Lower leg skin (tissue), 3 donors: ENCODE results near the gene ALOX5AP.

Experiments
- CTCF ChIP-seq, 3 donors: fragments of 450-650 bp; IDR thresholded peaks; one replicate each; pipeline ENCODE4 v1.5.1; 2016; ENCODE audit warnings: antibody characterized with exemption in 3 of 3, mild to moderate bottlenecking in 3 of 3, moderate library complexity in 2 of 3
- POLR2A ChIP-seq, 2 donors: fragments of 450-650 bp; IDR thresholded peaks; one replicate each; pipeline ENCODE4 v1.6.1; 2016 to 2017; ENCODE audit warnings: antibody characterized with exemption in 2 of 2, mild to moderate bottlenecking in 1 of 2, moderate library complexity in 1 of 2

- TF ChIP-seq CTCF (IDR thresholded peaks at IDR 0.05) = no peak
- TF ChIP-seq POLR2A (IDR thresholded peaks at IDR 0.05) = no peak
Observed at GRCh38 chr13:30751183-30751933, 16.0 kb downstream of the ALOX5AP start.
